WI38 (cell line): ENCODE data around the gene SFTPB.
"Not testable (repeated sequence)": the region's sequence is repeated elsewhere in the genome, so short reads cannot be mapped to it uniquely, and the experiment has no call there.

Experiments
- H3K4me3 ChIP-seq: 2 replicates; pipeline ENCODE4 v1.5.1; 2011; ENCODE audit warnings: low read depth, mild to moderate bottlenecking, control low read depth, low read length
- TF ChIP-seq, protein P1 (sequence below): IDR thresholded peaks from 2 replicates; pipeline ENCODE4 v1.5.1; 2012; ENCODE audit warnings: low read depth, mild to moderate bottlenecking, control low read depth, low read length

Gene SFTPB

DNA sequence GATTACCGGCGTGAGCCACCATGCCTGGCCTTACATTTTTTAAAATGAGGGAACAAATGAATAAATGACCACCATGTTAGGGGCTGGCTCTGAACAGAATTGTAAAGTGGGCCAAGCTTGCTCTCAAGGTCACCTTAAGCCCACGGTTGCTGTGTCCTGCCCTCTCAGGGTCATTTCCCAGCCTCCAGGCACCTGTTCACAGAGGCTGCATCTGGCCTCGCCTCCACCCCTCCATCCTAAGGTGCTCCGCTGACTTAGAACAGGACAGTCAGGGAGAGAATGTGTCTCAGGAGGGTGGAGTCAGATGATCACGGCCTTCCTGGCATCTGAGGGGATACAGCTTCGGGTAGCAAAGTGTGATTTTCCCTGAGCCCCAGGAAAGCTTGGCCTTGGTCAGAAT, 7.3 kb downstream of the SFTPB start:
- no peak overlapping the region for H3K4me3 ChIP-seq
- TF ChIP-seq, protein P1, sequence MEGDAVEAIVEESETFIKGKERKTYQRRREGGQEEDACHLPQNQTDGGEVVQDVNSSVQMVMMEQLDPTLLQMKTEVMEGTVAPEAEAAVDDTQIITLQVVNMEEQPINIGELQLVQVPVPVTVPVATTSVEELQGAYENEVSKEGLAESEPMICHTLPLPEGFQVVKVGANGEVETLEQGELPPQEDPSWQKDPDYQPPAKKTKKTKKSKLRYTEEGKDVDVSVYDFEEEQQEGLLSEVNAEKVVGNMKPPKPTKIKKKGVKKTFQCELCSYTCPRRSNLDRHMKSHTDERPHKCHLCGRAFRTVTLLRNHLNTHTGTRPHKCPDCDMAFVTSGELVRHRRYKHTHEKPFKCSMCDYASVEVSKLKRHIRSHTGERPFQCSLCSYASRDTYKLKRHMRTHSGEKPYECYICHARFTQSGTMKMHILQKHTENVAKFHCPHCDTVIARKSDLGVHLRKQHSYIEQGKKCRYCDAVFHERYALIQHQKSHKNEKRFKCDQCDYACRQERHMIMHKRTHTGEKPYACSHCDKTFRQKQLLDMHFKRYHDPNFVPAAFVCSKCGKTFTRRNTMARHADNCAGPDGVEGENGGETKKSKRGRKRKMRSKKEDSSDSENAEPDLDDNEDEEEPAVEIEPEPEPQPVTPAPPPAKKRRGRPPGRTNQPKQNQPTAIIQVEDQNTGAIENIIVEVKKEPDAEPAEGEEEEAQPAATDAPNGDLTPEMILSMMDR: no peak

DNA sequence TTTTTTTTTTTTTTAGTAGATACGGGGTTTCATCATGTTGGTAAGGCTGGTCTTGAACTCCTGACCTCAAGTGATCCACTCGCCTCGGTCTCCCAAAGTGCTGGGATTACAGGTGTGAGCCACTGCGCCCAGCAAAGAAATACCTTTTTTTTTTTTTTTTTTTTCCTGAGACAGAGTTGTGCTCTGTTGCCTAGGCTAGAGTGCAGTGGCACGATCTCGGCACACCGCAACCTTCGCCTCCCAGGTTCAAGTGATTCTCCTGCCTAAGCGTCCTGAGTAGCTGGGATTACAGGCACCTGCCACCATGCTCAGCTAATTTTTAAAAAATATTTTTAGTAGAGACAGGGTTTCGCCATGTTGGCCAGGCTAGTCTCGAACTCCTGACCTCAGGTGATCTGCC, 7.7 kb downstream of the SFTPB start:
- not testable (repeated sequence) for H3K4me3 ChIP-seq

DNA sequence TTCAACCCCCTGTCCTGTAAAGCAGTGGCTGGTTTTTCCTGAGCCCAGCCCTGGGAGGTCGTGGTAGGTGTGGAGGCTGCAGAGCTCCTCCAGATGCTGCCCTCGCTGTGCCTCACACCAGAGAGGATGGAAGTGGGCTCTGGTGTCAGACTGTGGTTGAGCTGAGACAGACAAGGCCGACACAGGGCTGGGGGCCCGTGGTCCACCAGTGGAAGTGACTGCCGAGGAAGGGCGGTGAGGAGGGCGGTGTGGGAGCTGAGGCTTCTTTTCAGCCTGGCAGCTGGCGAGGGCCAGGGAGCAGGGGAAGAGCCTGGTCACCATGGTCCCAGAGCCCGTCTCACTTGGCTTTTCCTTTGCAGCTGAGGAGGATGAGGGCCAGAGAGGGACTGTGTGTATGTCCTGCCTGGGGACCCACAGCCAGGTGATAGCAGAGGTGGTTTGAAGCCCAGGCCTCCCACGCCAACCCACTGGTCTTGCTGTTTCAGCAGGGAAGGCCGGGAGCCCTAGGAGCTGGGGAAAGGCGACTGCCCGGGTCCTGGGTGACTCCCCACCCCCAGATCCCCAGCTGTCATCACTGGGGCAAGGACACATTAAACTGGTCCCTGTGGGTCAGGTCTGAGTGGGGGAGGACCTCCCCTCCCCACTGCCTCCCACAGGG, 8.5 kb downstream of the SFTPB start:
- TF ChIP-seq, protein P1: no peak
- no peak overlapping the region for H3K4me3 ChIP-seq

DNA sequence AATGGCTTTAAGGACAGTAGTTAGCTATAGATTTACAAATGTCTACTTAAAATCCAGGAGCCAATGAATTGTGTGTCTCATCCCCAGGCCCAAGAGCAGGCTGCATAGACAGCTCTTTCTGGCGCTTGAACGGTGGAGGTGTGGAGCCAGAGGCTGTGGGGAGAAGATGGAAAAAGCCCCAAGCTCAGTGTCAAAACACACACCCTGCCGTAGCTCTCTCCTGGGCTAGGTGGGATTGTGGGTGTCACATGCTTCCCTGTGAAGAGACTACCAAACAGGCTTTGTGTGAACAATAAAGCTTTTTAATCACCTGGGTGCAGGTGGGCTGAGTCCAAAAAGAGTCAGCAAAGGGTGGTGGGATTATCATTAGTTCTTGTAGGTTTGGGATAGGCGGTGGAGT, 10.6 kb downstream of the SFTPB start:
- H3K4me3 ChIP-seq: not testable (repeated sequence)

DNA sequence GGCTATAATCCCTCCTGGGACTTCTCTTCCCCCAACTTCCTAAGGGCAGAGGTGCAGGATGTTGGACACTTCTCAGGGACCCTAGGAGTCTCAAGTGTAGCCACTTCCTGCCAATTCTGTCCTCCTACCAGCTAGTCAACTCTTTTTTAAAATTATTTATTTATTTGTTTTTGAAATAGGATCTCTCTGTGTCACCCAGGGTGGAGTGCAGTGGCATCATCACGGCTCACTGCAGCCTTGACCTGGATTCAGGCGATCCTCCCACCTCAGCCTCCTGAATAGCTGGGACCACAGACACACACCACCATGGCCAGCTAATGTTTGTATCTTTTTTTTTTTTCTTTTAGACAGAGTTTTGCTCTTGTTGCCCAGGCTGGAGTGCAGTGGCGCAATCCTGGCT, 11.5 kb downstream of the SFTPB start:
- no peak overlapping the region for H3K4me3 ChIP-seq
- TF ChIP-seq, protein P1: no peak

DNA sequence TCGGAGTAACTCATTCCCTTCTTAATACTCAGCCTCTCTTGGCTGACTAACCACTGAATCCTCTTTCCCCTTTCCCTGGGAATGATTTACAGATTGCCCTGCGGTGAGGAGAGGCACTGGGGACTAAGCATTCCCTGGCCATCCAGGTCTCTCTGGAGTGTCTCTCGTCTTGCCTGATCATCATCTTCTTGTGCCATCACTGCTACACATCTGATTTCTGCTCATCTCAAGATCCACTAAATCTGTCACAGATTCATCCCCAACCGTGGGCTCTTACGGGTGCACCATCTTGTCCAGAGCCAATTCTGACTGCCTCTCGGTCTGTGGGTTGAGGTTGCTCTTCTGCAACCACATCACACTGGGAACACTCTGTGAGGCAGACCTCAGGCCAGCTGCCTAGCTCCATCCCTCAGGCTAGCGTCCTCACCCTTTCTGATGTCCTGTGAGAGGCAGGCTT, 12.0 kb downstream of the SFTPB start:
- H3K4me3 ChIP-seq: no peak overlapping the region
- TF ChIP-seq, protein P1: no peak

DNA sequence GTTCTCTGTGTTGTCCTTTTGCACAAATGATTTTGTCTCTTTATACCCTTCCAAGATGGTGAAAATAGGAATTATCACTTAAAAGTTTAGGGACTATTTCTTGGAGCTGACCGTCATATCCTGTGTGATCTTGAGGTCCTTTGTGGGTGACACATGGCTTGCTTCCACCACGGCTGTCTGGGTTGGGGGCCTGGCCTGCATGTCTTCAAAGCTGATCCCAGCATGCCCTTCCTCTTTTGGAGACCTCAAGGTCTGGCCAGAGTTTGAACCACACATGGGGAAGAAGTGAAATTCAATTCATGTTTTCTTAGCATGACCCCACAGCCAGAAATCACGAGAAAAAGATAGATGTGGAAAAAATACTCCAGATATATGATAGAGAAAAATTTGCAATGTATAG, 14.0 kb downstream of the SFTPB start:
- TF ChIP-seq, protein P1: no peak
- no peak overlapping the region for H3K4me3 ChIP-seq

DNA sequence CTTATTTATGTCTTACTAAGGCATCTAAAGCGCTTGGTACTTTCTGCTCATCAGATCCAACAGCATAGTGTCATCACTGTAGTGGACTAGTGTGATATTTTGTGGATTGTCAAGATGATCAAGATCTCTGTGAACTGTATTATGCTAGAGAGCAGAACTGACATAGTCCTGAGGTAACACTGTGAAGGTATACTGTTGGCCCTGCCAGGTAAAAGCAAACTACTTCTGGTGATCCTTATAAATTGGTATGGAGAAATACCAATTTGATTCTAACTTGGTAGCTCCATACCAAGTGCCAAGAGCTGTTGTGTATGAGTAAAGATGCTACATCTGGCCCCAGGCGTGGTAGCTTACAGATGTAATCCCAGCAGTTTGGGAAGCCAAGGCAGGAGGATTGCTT, 15.9 kb downstream of the SFTPB start:
- TF ChIP-seq, protein P1: no peak
- no peak overlapping the region for H3K4me3 ChIP-seq
